NCI-H1417 treated with DMSO at 0.1 percent for 48 hours (cell line): ENCODE results near the gene UBA3.

ENCODE experiments used
- DNase-seq: peaks from one replicate; lab custom pipeline; 2025; lab: John Stamatoyannopoulos, UW

Gene UBA3

DNA sequence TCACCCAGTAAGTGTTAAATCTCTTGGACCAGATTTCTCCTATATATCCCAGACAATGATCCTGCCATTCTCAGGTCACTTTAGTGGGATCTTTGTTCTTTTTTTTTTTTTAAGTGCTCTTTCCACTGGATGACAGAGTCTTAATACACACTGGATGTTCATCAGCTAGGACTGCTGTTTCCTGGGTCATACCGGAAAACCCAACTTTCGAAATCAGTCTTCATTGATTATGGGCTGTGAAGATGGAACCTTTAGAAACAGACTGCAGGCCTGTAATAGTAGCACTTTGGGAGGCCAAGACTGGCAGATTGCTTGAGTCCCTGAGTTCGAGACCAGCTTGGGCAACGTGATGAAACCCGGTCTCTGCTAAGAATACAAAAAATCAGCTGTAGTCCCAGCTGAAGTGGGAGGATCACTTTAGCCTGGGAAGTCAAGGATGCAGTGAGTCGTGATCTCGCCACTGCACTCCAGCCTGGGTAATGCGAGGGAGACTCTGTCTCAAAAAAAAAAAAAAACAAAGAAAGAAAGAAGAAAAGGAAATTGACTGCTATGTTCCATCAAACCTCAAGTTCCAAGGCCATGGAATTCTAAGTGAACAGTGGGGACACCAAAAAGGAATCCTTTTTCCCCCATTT, 69.0 kb downstream of the UBA3 start:
- no peak for DNase-seq

DNA sequence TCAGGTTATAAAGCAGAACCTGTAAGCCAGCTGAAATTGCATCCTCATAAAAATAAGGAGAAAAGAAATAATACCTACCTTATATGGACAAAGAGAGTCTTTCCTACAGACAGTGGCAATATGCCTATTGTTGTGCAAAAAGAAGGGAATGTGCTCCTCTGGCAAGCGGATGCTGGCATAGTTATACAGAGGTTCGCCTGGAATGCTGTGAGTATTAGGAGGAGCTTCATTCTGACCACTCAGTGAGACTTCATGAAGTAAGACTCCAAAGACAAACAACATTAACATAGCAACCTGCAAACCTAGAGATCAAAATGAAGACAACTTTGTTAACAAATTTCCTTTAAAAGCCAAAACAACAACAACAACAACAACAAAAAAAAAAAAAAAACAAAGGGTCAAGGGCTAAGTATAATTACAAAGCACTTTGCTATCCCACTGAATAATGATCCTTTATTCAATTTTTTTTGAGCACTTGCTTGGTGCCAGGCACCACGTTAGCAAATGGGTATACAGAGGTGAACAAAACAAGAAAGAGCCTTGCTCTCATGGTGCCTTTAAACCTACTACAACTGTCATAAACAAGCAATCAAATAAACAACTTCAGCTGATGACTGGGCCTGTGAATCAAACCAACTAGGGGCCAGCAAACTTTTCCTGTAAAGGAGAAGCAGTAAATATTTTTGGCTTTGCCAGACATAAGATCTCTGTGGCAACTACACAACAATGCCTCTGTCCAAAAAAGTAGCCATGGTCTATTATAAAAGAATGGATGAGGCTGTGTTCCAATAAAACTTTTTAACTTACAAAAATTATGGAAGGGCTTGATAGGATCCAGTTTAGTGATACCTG, 70.4 kb downstream of the UBA3 start:
- DNase-seq = no peak

DNA sequence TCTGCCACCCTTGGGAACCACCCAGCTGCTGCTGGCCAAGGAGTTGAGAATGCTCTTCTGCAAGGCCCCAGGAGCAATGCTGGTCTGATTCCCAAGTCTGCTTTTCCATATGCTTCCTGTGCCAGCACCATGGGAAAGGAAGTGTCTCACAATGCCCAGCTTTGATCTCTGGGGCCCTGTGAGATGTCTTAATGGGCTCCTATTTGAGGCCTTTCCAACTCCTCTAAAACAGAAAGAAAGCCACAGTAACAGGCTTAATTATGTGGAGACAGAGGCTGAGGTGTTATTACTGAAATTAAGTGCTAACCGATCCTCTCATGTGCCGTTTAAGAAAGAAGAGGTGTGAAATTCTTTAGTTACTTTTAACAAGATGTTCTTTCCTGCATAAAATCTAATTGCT, 71.2 kb downstream of the UBA3 start:
- DNase-seq = no peak

DNA sequence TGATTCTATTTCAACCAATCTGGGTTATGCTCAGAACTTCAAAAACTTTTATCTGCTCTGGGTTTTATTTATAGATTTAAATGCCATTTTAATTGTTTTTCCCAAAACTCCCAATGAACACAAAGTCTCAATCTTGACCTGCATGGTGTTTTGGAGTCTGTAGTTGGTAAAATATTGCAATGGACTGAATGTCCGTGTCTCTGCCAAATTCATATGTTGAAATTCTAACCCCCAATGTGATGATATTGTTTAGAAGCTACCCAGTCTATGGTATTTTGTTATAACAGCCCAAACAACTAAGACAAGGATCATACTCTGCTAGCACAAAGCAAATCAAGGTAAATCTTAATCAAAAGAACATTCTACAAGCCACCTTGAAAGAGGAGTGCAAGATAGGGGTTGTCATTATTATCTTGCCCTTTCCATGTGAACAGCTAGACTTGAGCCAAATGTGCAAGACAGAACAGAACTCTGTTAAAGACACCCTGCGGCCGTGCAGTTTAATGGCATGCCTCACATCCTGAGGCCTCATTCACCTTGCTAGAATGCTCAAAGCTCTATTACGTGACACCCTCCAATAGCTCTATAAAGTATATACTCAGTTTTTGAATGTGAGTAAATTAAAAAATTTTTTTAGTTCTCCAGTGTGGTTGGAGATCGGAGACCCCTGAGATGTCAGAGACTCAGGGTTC, 74.2 kb downstream of the UBA3 start:
- DNase-seq = no peak

- no peak for DNase-seq
Observed at GRCh38 chr3:69005071-69005790, 74.9 kb downstream of the UBA3 start.
